H1 (cell line): ENCODE measurements around the gene ZMYND15.
"Not testable (repeated sequence)": the region's sequence is repeated elsewhere in the genome, so short reads cannot be mapped to it uniquely, and the experiment has no call there.

ENCODE experiments used
- CEBPB ChIP-seq: IDR thresholded peaks from 2 replicates; pipeline ENCODE4 v1.6.1; 2012; ENCODE audit warnings: low read depth, low read length
- CREB1 ChIP-seq: IDR thresholded peaks from 2 replicates; pipeline ENCODE4 v1.6.1; 2012; ENCODE audit warnings: inconsistent platforms
- CTCF ChIP-seq, 3 experiments: IDR thresholded peaks; 1 replicate in 2 of 3; 2 replicates in 1 of 3; pipeline versions ENCODE4 v1.5.1 to v1.6.1; 2011; ENCODE audit warnings: low read length in 3 of 3, mild to moderate bottlenecking in 3 of 3, inconsistent platforms in 2 of 3, low read depth in 1 of 3, moderate library complexity in 1 of 3; ENCODE audit not compliant: insufficient read depth in 1 of 3; ENCODE audit errors: control extremely low read depth in 1 of 3
- EP300 ChIP-seq, 2 experiments: IDR thresholded peaks; 1 replicate in 1 of 2; 2 replicates in 1 of 2; pipeline ENCODE4 v1.6.1; 2011 to 2012; ENCODE audit warnings: low read depth in 2 of 2, low read length in 2 of 2, mild to moderate bottlenecking in 2 of 2, borderline replicate concordance in 1 of 2, inconsistent platforms in 1 of 2, moderate library complexity in 1 of 2
- MAX ChIP-seq: IDR thresholded peaks from 2 replicates; pipeline ENCODE4 v1.6.1; 2012; ENCODE audit warnings: inconsistent platforms
- POLR2A ChIP-seq, 2 experiments: IDR thresholded peaks; 1 replicate in 1 of 2; 2 replicates in 1 of 2; pipeline ENCODE4 v1.6.1; 2011; ENCODE audit warnings: low read depth in 2 of 2, low read length in 2 of 2, mild to moderate bottlenecking in 2 of 2; ENCODE audit errors: control extremely low read depth in 1 of 2
- POLR2AphosphoS5 ChIP-seq: IDR thresholded peaks from 2 replicates; pipeline ENCODE4 v1.6.1; 2011; ENCODE audit warnings: low read depth, low read length
- SIRT6 ChIP-seq: IDR thresholded peaks from one replicate; pipeline ENCODE4 v1.7.1; 2012; ENCODE audit warnings: low read length, inconsistent platforms
- SP4 ChIP-seq: IDR thresholded peaks from 2 replicates; pipeline ENCODE4 v1.6.1; 2012; ENCODE audit warnings: low read length, inconsistent platforms
- SUZ12 ChIP-seq: fragments of 200-600 bp; sonication (generic); IDR thresholded peaks from 2 replicates; pipeline ENCODE4 v1.6.1; 2012; ENCODE audit warnings: mild to moderate bottlenecking, inconsistent platforms, low read length, moderate library complexity, mixed read lengths
- TAF1 ChIP-seq: IDR thresholded peaks from 2 replicates; pipeline ENCODE4 v1.6.1; 2011; ENCODE audit warnings: mild to moderate bottlenecking, low read depth, low read length
- YY1 ChIP-seq: IDR thresholded peaks from 2 replicates; pipeline ENCODE4 v1.6.1; 2011; ENCODE audit warnings: low read depth, mild to moderate bottlenecking, low read length
- ZNF274 ChIP-seq: IDR thresholded peaks from 2 replicates; pipeline ENCODE4 v1.7.0; 2012; ENCODE audit warnings: low read length, borderline replicate concordance; ENCODE audit errors: extremely low read depth

DNA sequence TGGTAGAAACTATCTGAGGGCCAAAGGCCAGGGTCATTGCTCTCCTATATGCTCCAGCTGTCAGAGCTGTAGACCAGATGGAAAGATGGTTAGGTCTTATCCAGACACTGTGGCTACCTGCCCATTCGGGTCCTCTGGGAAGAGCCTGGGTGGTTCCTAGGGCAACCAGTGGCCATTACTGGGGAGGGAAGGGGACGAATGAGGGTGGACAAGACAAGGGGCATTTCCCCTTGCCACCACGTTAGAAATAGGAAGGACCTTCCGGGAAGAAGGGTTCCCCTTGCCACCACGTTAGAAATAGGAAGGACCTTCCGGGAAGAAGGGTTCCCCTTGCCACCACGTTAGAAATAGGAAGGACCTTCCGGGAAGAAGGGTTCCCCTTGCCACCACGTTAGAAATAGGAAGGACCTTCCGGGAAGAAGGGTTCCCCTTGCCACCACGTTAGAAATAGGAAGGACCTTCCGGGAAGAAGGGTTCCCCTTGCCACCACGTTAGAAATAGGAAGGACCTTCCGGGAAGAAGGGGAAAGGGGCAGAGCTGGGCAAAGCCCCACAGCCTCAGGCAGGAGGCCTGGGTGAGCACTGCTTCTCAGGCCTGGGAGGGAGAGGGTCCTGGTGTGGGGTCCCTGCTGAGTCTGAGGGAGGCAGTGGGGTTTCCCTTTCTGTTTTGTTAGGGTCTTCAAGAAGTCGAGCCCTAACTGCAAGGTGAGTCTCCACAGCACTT is 25.1 kb upstream of the ZMYND15 start:
- TF ChIP-seq MAX; CEBPB; POLR2AphosphoS5; TAF1; ZNF274; CTCF (IDR thresholded peaks at IDR 0.05; ENCODE audit: control extremely low read depth in 1 of 3, insufficient read depth in 1 of 3, low read depth in 1 of 3, low read length in 3 of 3); SIRT6; SUZ12; CREB1; EP300 (IDR thresholded peaks at IDR 0.05; ENCODE audit: borderline replicate concordance in 1 of 2, low read depth in 2 of 2, low read length in 2 of 2); POLR2A (IDR thresholded peaks at IDR 0.05; ENCODE audit: control extremely low read depth in 1 of 2, low read depth in 2 of 2, low read length in 2 of 2); SP4; YY1: not testable (repeated sequence)
